HG02870 (cell line): ENCODE results near the gene SNRPD3.

Experiments used
- ATAC-seq: cut with Tn5 transposase; IDR thresholded peaks from one replicate; pipeline ENCODE4 v1.9.1; 2021; ENCODE audit warnings: mild to moderate bottlenecking, moderate library complexity; ENCODE audit not compliant: unreplicated experiment

SNRPD3 gene

DNA sequence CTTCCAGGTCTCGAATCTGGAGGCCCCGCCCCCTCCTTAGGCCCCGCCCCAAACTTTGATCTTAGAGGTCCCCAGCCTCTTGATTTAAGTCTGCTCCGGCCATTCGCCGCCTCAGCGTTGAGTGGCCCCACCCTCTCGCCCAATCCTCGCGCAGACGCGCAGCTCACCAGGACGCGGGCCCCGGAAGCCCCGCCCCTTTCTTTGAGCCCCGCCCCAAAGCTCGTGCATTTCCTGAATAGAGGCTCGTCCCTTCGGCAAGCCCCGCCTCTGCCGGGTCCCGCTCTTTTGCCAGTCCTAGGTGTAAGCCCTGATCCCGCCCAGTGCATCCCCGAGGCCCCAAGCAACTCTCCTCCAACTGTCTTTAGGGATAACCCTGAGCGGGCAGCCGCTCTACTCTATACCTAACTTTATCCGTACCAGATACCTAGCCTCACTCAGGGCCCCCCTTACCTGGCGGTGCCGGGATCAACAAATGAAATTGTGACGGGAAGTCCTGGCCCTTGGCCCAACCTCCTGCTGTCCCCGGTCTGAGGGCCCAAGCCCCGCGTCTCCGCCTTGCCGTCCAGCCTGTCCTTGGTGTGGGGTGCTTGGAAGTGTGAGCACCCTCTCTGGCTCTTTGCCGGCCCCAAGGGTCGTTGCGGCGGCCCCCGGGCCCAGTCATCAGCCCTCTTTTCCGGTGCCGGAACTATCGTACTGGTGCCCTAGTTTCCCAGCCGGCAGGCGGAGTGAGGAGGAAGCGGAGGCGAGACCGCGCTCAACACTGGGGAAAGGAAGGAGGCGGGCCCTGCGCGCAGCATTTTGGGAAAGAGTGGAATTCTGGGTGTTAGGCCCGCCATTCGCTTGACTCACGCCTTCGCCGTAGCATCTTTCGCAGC is at the start of gene SNRPD3:
Gene SNRPD3 (plus strand): TSS at position 835 of the 875 bp plus-strand sequence. CDS start 1,676 bp downstream, outside the sequence.
- ATAC-seq, result peak; percentile 76

DNA sequence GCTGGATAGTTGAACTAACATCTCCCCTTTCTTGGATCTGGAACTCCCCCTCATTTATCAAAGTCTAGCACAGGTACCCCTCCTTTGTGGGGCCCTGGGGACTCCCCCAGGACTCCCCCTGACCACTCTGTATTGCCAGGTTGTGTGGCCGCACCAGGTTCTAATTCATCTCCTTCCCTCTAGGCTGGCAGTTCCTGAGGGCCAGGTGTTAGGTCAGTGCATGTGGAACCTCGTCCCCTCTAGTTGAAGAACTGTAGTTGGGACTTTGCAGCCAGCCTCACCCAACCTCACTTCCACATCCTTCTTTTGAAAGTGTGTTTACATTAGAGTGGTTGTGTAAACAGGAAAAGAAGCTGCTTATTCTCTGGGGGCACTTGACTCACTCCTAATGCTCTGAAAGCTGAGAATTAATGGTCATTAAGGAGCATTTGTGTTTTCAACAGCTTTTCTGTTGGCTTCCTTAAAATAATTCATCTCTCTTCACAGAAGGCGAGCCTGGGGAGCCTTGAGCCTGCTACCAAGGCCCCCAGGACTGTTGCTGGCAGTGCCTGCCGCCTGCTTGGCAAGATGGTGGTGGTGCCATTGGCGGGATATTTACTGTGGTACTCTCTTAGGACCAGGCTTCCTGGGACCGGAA is 48.9 kb upstream of the SNRPD3 start:
- ATAC-seq, result no peak

DNA sequence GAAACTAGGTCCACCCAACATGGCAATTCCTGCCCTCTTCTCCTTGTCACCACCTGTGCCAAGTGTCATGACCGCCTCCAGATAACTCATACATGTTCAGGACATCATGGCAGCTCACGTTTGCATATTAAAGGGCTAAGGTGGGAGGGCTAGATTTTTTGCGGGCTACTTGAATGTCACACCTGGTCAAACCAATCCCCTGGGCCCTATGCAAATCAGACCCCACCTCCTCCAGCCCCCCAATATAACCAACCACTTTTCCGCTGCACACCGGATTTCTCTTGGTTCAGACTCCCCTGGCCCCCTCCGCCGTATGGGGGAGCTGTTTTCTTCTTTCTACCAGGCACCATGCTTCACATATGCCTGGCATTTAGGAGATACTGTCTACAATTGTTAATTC is 48.1 kb upstream of the SNRPD3 start:
- ATAC-seq, result no peak

DNA sequence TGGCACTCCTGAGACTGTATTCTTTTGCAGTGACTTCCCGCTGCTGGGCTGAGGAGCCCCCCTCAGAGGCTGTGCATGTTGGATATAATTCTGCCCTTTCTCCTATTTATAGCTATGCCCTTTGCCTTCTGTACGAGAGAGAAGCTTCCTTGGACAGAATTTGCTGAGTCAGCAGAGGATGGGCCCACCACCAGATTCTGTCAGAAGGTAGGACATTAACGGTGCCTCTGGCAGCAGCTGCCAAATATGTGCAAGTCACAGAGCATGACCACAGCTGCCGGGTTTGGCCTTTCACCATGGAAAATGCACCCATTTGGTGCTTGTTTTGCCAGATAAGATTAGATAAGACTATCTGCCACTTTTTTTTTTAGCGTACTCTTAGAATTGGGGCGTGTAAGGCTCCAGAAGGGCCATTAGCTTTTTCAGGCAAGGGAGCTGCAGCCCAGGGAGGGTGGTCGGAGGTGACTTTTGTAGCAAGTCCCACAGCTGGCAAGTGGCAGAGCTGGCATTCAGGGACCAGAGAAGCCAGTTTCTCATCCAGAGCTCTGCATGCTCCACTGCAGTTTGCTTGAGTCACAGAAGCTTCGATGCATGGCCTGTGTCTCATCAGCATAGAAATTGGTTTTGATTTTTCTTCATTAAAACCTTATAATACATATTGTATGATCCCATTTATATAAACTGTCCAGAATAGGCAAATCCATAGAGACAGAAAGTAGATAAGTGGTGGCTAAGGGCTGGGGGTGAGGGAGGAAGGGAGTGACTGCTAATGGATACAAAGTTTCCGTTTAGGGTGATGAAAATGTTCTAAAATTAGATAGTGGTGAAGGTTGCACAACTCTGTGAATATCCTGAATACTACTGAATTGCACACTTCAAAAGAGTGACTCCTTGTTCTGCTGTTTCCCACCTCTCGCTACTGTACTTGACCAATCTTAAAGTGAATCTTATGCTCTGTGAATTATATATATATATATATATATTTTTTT is 44.9 kb upstream of the SNRPD3 start:
- no peak for ATAC-seq

DNA sequence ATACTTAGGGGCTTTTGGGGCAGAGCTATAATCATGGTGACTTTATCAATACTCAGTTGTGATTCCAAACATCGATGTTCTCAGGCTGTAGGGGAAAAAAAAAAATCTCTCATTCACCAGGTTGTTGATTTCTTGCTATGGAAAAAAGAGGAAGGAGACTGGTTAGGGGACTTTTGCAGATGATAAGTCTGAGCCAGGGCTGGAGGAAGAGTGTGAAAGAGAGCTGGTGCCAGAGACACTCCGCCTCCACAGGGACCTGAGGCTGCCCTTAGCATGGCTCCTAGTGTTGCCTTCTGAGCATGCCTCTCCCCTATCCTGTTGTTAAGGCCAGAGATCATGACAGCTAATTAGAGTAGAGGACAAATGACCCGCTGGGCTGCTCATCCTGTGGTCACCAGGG is 43.8 kb upstream of the SNRPD3 start:
- no peak for ATAC-seq

DNA sequence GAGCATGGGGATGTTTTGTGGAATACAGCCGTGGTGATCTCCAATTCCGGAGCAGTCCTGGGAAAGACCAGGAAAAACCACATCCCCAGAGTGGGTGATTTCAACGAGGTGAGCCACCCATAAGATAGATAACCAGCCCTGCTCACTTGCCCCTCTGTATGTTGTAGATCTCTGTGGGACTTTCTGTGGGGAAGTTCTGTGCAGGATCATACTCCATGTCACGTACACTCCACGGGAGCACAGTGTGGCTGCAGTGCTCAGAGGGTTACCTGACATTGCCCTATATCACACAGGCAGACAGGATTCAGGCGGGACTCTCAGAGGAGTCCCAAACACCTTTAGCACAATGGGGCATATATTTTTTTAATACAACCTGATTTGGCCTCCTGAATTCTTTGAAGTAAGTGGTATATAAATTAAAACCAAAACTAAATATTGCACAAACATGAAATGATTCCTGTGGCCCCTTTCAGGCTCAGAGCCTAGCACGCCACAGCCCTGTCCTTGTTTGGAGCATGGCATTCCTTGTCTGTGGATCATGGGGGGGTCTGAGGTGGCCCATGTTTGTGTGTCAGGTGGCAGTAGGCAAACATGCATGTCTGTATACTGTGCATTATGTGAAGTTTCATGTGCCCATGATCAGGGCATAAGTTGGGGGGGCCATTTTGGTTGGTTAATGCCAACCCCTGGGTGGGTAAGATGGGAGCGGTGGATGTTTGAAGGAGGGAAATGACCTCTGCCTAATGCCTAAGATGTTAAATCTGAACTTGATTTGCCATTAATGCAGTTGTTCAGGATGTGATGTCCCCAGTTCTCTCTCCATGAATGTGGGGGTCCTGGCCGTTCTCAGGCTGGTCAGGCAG is 42.2 kb upstream of the SNRPD3 start:
- no peak for ATAC-seq

DNA sequence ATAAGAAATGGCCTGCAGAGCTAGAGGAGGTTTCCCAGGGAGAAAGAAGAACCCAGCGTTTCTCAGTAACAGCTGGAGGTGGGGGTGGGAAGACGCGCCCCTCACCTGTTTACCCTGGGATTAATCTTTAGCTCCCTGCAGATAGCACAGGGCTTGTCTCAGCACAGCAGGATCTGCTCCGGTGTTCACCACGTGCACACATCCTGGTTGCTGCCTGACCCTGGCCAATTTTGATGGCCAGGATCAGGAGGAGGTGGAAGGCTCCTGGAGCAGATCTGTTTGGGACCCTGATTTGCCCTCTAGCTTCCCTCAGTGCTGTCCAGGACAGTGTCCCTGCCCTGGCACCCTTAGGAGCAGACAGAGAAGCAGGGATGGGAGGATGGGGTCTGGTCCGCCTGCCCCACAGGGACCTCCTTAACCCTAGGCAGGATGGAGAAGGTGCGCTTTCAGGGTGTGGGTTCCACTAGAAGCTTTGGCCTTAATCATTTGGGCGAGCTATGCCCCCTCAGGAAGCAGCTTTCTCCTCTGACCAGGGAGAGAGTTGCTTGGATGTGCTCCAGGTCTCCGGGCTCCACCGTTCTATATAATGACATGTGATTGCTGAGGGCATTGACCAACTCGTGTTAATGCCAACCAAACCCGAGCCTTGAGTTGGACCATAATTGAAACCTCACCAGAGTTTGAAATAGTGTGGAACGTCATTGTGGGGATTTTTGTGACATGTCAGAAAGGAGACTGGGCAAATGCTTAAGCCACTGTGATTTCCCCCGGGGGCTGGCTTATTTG is 41.4 kb upstream of the SNRPD3 start:
- no peak for ATAC-seq

DNA sequence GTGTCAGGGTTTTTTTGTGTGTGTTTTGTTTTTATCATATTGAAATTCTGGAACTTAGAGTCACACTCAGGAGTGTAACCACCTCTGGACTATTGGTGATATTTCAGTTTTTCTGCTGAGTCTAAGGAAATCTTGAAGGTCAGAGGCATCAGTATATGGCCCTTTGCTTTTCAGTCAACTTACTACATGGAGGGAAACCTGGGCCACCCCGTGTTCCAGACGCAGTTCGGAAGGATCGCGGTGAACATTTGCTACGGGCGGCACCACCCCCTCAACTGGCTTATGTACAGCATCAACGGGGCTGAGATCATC is 40.8 kb upstream of the SNRPD3 start:
- ATAC-seq, result no peak

DNA sequence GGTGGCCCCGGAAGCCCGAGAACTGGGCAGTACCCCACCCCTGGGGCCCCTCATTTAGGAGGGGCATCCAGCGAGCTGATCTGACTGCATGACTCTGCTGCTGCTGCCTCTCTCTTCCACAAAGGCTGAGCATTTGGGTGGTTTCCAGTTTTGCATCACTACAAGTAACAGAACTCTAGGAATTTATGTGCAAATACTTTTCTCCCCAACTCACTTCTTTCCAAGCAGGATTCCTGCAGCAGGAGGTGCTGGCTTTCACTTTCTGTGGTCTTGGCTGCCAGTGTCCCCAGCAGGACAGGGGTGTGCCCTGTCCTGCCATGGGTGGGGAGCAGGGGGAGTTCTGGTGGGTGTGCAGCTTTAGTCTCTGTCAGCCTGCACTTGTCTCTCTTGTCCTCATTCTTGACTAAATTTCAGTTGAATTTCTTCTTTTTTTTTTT is 39.5 kb upstream of the SNRPD3 start:
- ATAC-seq, result no peak

DNA sequence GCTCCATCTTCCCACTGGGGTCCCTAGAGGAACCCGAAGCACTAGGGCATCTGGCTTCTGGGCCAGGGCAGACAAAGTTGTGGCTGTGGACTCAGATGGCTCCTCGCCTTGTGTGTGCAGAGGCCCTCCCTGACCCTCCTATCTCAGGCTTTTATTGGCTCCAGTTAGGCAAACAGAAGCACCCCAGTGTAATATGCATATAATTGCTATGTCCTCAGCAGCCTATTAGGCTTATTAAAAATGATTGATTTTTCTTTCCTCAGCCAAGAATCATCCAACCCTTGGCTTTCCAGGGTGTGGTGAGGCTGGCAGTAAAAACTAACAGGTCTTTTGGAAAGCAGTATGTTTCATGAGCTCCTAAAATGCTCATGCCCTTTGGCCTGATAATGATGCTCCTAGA is 38.4 kb upstream of the SNRPD3 start:
- no peak for ATAC-seq

DNA sequence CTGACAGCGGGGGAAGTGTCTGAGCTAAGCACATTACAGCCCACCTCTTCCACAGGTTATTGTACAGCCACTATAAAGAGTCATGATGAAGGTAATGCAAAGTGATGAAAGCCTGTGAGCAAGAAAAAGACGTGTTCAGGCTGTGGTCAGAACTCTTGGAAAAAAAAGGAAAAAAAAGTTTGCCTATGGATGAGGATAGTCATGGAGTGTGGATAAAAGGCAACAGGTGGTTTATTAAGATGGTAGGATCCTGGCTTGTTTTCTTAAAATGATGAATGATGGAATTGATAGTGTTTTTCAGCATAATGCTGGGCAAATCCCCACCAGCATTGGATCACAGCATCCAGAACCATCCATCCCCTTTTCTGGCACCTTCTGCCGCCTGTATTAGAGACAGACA is 37.6 kb upstream of the SNRPD3 start:
- ATAC-seq, result no peak

DNA sequence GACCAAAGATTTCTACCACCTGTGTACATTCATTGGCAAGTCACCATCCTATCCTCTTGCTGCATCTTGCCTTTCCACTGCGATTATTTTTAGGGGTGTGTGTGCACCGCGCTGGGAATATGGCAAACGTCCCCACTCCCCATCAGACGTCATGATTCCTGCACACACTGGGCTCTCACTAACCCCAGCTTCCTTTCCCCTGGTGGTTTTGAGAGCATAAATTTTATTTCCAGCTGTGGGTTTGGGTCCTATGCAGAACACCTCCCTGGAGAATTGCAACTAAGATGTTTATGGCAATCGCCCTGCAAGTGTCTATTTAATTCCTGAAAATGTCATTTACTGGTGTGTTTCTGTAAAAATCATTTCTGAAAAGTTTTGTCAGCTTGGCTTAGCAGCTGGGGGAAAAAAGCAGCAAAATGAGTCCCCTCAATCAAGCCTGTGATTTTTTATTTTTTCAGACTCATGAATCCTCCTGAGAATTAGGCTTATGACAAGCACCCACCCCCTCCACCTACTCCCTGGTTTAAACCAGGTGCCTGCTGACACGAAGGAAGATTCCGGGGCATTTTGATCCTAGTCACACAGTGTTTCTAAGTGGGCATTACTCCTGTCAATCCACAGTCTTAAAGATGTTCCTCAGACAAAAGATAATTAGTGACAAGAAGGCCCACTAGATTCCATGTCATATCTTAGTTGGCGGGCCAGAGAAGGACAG is 36.9 kb upstream of the SNRPD3 start:
- ATAC-seq, result no peak

DNA sequence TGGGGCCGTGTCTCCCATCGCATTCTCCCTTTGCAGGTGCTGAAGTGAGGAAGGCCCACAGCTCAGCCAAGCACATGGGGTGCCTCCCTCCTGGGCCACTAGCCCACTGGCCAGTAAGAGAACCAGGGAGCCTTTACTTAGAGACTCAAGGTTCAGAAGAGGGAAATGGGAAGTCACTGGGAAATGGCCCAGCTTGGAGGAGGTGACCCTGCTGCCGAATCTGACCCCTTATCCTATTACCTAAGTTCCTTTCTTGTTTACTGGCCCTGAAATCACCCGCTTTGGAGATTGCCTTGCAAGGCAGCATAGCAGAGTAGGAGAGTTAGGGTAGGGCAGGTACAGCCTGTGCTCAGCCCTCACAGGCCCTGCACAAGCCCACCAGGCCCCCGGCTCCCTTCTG is 36.3 kb upstream of the SNRPD3 start:
- ATAC-seq, result no peak

DNA sequence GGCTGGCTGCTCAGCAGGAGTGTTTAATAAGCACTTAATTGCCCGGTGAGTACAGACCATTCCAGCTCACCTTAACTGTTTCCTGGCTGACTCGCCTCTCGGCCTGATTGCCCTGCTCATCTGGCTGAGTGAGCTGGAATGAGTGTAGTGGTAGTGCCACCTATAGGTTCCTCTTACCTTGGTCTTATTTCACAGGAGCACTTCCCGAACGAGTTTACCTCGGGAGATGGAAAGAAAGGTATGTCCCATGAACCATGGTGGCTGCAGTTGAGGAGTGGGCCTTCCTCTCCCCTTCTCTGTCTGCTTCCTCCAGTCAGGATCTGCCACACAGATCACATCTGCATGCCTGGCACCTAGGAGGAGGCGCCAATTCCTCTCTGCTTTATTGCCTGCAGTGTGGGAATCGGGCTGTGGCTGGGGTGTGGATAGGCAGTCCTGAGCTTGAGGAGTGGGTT is 34.0 kb upstream of the SNRPD3 start:
- ATAC-seq, result no peak

DNA sequence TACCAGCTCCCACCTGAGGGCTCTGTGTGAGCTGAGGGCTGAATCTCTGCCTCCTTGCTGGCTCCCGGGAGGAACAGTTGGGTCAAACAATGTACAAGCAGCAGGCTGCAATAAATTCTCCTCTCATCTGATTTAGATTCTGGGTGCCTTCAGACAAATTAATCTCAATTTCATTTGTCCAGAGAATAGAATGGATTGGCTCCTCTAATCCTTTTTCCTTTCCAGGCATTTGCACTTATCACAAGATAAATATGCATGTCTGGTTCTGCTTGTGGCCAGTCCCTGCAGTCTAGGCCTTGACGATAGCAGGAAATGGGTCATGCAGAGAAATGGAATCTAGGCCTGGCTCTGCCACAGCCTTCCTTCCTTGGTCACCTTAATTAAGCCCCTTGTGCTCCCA is 31.9 kb upstream of the SNRPD3 start:
- no peak for ATAC-seq

DNA sequence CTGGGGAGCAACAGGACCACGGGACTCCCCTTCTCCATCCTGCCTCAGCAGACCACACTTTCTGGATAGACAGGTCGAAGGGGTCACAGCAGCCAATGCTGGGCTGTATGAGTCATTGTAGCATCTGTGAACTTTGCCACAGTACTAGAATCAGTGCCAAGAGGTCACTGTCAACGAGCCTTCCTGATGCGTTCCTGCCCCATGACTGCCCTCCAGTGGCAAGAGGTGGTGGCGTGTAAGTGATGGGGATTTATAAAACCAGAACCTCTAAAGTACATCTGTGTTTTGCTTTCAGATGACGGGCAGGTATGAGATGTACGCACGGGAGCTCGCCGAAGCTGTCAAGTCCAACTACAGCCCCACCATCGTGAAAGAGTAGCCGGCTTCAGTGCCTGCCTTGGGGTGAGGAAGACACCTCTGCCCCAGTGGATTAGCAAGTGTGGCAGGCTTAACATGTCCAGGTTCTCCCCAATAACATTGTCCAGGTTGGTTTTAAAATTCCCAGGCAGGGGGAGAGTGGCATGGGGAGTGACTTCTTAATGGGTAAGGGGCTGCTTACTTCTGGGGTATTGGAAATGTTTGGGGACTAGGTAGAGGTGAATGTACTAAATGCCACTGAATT is 30.3 kb upstream of the SNRPD3 start:
- peak; percentile 62 for ATAC-seq

DNA sequence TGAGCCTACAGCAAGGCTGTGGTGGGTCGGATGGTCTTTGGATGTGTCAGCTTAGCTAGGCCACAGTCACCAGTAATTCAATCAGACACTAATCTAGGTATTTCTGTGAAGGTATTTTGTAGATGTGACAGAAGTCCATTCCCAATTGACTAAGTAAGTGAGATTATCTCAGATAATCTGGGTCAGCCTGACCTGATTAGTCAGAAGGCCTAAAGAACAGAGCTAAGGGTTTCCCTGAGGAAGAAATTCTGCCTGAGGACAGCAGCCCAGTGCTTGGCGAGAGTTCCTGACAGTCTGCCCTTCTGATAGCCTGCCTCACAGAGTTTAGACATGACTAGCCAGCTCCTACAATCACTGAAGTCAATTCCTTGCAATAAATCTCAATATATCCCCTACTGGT is 29.6 kb upstream of the SNRPD3 start:
- ATAC-seq, result no peak

DNA sequence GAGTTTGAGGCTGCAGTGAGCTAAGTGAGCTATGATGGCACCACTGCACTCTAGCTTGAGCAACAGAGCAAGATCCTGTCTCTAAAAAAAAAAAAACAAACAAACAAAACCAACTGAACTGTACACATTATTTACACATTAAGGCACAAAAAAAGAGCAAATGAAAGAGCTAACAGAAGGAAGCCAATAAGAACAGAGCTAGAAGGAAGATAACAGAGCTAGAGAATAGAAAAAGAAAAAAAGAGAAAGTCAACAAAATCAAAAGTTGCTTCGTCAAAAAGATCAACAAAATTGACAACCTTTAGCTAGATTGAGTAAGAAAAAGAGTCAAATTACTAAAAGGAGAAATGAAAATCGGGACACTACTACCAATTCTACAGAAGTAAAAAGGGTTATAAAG is 25.9 kb upstream of the SNRPD3 start:
- no peak for ATAC-seq
